ENCODE measurements around the gene PROCA1.

The PROCA1 gene

GRCh38 chr17:28710861-28711722, 596 bp downstream of the PROCA1 start:
- peak; percentile 78 to 79 for DNase-seq (ENCODE audit: extremely low read depth in 1 of 2, low read depth in 1 of 2)

- no peak for DNase-seq (ENCODE audit: extremely low read depth in 1 of 2, low read depth in 1 of 2)
These were observed 4.4 kb downstream of the PROCA1 start for GRCh38 chr17:28707339-28707720.

GRCh38 chr17:28706471-28707338, 5.0 kb downstream of the PROCA1 start:
- DNase-seq (ENCODE audit: extremely low read depth in 1 of 2, low read depth in 1 of 2), result no peak

GRCh38 chr17:28705728-28706334, 5.9 kb downstream of the PROCA1 start:
- no peak for DNase-seq (ENCODE audit: extremely low read depth in 1 of 2, low read depth in 1 of 2)

- no peak for DNase-seq (ENCODE audit: extremely low read depth in 1 of 2, low read depth in 1 of 2)
These were observed 6.5 kb downstream of the PROCA1 start for GRCh38 chr17:28705074-28705659.

- no peak for DNase-seq (ENCODE audit: extremely low read depth in 1 of 2, low read depth in 1 of 2)
These were observed 7.3 kb downstream of the PROCA1 start for GRCh38 chr17:28704219-28704858.

- no peak for DNase-seq (ENCODE audit: extremely low read depth in 1 of 2, low read depth in 1 of 2)
These were observed 8.0 kb downstream of the PROCA1 start for GRCh38 chr17:28703552-28704218.

GRCh38 chr17:28702752-28703150, 8.9 kb downstream of the PROCA1 start:
- no peak for DNase-seq (ENCODE audit: extremely low read depth in 1 of 2, low read depth in 1 of 2)

- DNase-seq (ENCODE audit: extremely low read depth in 1 of 2, low read depth in 1 of 2), result no peak
These were observed 9.5 kb downstream of the PROCA1 start for GRCh38 chr17:28702026-28702751.

GRCh38 chr17:28700830-28701492, 10.7 kb downstream of the PROCA1 start:
- DNase-seq (ENCODE audit: extremely low read depth in 1 of 2, low read depth in 1 of 2), result no peak

GRCh38 chr17:28700278-28700677, 11.4 kb downstream of the PROCA1 start:
- DNase-seq (ENCODE audit: extremely low read depth in 1 of 2, low read depth in 1 of 2), result no peak

- no peak for DNase-seq (ENCODE audit: extremely low read depth in 1 of 2, low read depth in 1 of 2)
These were observed 13.3 kb downstream of the PROCA1 start for GRCh38 chr17:28698253-28698941.

- no peak for DNase-seq (ENCODE audit: extremely low read depth in 1 of 2, low read depth in 1 of 2)
These were observed 17.8 kb downstream of the PROCA1 start for GRCh38 chr17:28693869-28694268.

GRCh38 chr17:28689011-28689410, 22.7 kb downstream of the PROCA1 start:
- no peak for DNase-seq (ENCODE audit: extremely low read depth in 1 of 2, low read depth in 1 of 2)

GRCh38 chr17:28688481-28688880, 23.2 kb downstream of the PROCA1 start:
- no peak for DNase-seq (ENCODE audit: extremely low read depth in 1 of 2, low read depth in 1 of 2)

- no peak for DNase-seq (ENCODE audit: extremely low read depth in 1 of 2, low read depth in 1 of 2)
These were observed 25.4 kb downstream of the PROCA1 start for GRCh38 chr17:28686296-28686695.

- no peak for DNase-seq (ENCODE audit: extremely low read depth in 1 of 2, low read depth in 1 of 2)
These were observed 26.3 kb downstream of the PROCA1 start for GRCh38 chr17:28685366-28685765.

- DNase-seq (ENCODE audit: extremely low read depth in 1 of 2, low read depth in 1 of 2), result no peak
These were observed 26.7 kb downstream of the PROCA1 start for GRCh38 chr17:28684963-28685362.
